WTC11 (cell line): Measurements from ENCODE around the gene CDK16.

Experiments
- GTF2I ChIP-seq: fragments of 250-450 bp; sonication (Bioruptor Pico); conservative IDR thresholded peaks from 2 replicates; pipeline ENCODE4 v1.4.0; 2021; ENCODE audit warnings: mild to moderate bottlenecking
- TF ChIP-seq, protein P1 (sequence below): fragments of 200-600 bp; IDR thresholded peaks from 2 replicates; pipeline ENCODE4 v1.8.0; 2022; ENCODE audit warnings: antibody characterized with exemption
- TF ChIP-seq, protein P2 (sequence below): sonication (generic); formaldehyde crosslinking; IDR thresholded peaks from 2 replicates; pipeline ENCODE4 v1.8.1; 2022; ENCODE audit warnings: low read depth, mild to moderate bottlenecking, moderate library complexity, missing genetic modification reagents, borderline replicate concordance

DNA sequence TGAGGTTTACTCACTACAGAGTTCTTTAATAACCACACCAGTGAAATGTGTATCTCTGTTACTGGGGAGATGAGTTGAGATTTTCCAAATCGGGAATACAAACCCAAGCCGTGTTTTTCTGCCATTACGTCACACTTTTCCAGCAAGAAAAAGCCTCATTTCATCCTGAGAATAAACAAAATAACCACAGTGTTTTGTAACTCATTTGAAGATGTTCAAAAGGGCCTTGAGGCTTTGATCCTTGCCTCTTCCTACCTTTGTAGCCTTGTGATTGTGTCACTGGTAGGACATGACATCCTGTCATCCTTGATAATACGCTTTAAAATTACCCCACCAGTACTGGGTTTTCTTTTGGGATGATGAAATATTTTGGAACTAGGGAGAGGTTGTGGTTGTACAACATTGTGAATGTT lies 17.2 kb downstream of the CDK16 start:
- TF ChIP-seq, protein P1, sequence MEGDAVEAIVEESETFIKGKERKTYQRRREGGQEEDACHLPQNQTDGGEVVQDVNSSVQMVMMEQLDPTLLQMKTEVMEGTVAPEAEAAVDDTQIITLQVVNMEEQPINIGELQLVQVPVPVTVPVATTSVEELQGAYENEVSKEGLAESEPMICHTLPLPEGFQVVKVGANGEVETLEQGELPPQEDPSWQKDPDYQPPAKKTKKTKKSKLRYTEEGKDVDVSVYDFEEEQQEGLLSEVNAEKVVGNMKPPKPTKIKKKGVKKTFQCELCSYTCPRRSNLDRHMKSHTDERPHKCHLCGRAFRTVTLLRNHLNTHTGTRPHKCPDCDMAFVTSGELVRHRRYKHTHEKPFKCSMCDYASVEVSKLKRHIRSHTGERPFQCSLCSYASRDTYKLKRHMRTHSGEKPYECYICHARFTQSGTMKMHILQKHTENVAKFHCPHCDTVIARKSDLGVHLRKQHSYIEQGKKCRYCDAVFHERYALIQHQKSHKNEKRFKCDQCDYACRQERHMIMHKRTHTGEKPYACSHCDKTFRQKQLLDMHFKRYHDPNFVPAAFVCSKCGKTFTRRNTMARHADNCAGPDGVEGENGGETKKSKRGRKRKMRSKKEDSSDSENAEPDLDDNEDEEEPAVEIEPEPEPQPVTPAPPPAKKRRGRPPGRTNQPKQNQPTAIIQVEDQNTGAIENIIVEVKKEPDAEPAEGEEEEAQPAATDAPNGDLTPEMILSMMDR = no peak
- no peak for TF ChIP-seq GTF2I (CRISPR knock-in tag)
- TF ChIP-seq, protein P2, sequence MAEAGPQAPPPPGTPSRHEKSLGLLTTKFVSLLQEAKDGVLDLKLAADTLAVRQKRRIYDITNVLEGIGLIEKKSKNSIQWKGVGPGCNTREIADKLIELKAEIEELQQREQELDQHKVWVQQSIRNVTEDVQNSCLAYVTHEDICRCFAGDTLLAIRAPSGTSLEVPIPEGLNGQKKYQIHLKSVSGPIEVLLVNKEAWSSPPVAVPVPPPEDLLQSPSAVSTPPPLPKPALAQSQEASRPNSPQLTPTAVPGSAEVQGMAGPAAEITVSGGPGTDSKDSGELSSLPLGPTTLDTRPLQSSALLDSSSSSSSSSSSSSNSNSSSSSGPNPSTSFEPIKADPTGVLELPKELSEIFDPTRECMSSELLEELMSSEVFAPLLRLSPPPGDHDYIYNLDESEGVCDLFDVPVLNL = no peak
